ENCODE measurements around the gene SNX8. TPM values are rescaled to one million over a fixed set of nuclear protein-coding genes. Genes with fewer than 3 reads are reported as not detected.

SNX8 gene
- total and polyA plus RNA-seq, 9 of the 15 experiments (the other 6 are each of a cell fraction or from before 2014, with no cell fraction given): 2.7 to 51.6 (median 16.9) TPM

- peak; percentile 40; the same call in 1 of the 2 replicates for TF ChIP-seq ZFX (CRISPR knock-in tag; IDR thresholded peaks at IDR 0.05)
- TF ChIP-seq NFE2 (IDR thresholded peaks at IDR 0.05; ENCODE audit: low read depth): peak; percentile 13; the same call in 1 of the 2 replicates
- TF ChIP-seq SMAD4 (CRISPR knock-in tag; conservative IDR thresholded peaks at IDR 0.05): peak; percentile 6; the same call in 1 of the 2 replicates
- peak; percentile 74 for TF ChIP-seq NFIC (IDR thresholded peaks at IDR 0.05)
- peak; percentile 82 for TF ChIP-seq SOX6 (IDR thresholded peaks at IDR 0.05)
- TF ChIP-seq, protein P1, sequence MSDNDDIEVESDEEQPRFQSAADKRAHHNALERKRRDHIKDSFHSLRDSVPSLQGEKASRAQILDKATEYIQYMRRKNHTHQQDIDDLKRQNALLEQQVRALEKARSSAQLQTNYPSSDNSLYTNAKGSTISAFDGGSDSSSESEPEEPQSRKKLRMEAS (CRISPR knock-in tag; IDR thresholded peaks at IDR 0.05): peak; percentile 59; the same call in 1 of the 2 replicates
- 0 out of 4 replicates have a peak, but pooled peaks of 1 of the 2 experiments have one; percentile 25 for TF ChIP-seq NONO (IDR thresholded peaks at IDR 0.05; ENCODE audit: low read depth in 2 of 2, low read length in 1 of 2)
- peak in 1 of 2 experiments; percentile 15; a peak in 1 of 4 replicates for TF ChIP-seq MAZ (CRISPR knock-in tag; conservative IDR thresholded peaks at IDR 0.05 in 1 of 2, IDR thresholded peaks at IDR 0.05 in 1 of 2)
- TF ChIP-seq SMARCA4 (IDR thresholded peaks at IDR 0.05): peak; percentile 75
- TF ChIP-seq ARID1B (IDR thresholded peaks at IDR 0.05): peak; percentile 89
- TF ChIP-seq NR2C1 (IDR thresholded peaks at IDR 0.05): peak; percentile 54
- peak; percentile 24; the same call in 1 of the 2 replicates for TF ChIP-seq NR2C1 (tag; IDR thresholded peaks at IDR 0.05)
- TF ChIP-seq CC2D1A (IDR thresholded peaks at IDR 0.05): peak; percentile 96; the same call in 1 of the 2 replicates
- TF ChIP-seq CBFA2T2 (conservative IDR thresholded peaks at IDR 0.05): peak; percentile 91
- TF ChIP-seq NKRF (IDR thresholded peaks at IDR 0.05; ENCODE audit: borderline replicate concordance): peak; percentile 59; the same call in 1 of the 2 replicates
- peak in 1 of 2 experiments; percentile 25 for TF ChIP-seq E2F6 (IDR thresholded peaks at IDR 0.05; ENCODE audit: borderline replicate concordance in 1 of 2, extremely low read depth in 1 of 2, insufficient read depth in 1 of 2, insufficient read length in 1 of 2, low read depth in 1 of 2, low read length in 1 of 2, poor library complexity in 1 of 2, severe bottlenecking in 1 of 2)
- peak; percentile 39; the same call in 1 of the 2 replicates for TF ChIP-seq GATA2 (CRISPR knock-in tag; IDR thresholded peaks at IDR 0.05)
- TF ChIP-seq KDM1A (IDR thresholded peaks at IDR 0.05): peak; percentile 77 to 78
These were observed 10.7 kb downstream of the SNX8 start (continued) for GRCh38 chr7:2303520-2303919.

Data from K562 (cell line).